Endodermal cell (in vitro differentiated cells): ENCODE data around the gene MED13L. TPM values are rescaled to one million over a fixed set of nuclear protein-coding genes. Genes with fewer than 3 reads are reported as not detected.
A peak's percentile ranks its signal among the peaks of the same experiment; 100 is the strongest.

ENCODE experiments used
- DNase-seq: peaks from one replicate; pipeline ENCODE4 v3.0.0-alpha.2; 2017
- H3K27ac ChIP-seq: 2 replicates; pipeline ENCODE4 v1.5.1; 2013; ENCODE audit warnings: mild to moderate bottlenecking, low read depth, low read length, moderate library complexity
- H3K27me3 ChIP-seq: 2 replicates; pipeline ENCODE4 v1.6.1; 2013; ENCODE audit warnings: mild to moderate bottlenecking, low read length, moderate library complexity; ENCODE audit not compliant: insufficient read depth, control insufficient read depth, poor library complexity, severe bottlenecking
- H3K36me3 ChIP-seq: 2 replicates; pipeline ENCODE4 v1.7.0; 2013; ENCODE audit warnings: mild to moderate bottlenecking, low read length, moderate library complexity; ENCODE audit not compliant: control insufficient read depth, insufficient read depth
- H3K4me1 ChIP-seq: one replicate; pipeline ENCODE4 v1.7.0; 2013; ENCODE audit warnings: low read length; ENCODE audit not compliant: control insufficient read depth, insufficient read depth
- H3K4me3 ChIP-seq: 2 replicates; pipeline ENCODE4 v1.5.1; 2013; ENCODE audit warnings: mild to moderate bottlenecking, low read length, moderate library complexity
- H3K9ac ChIP-seq: 2 replicates; pipeline ENCODE4 v1.6.1; 2013; ENCODE audit warnings: mild to moderate bottlenecking, low read length, moderate library complexity; ENCODE audit not compliant: poor library complexity, severe bottlenecking; ENCODE audit errors: extremely low read depth
- H3K9me3 ChIP-seq: 2 replicates; pipeline ENCODE4 v1.6.1; 2013; ENCODE audit warnings: mild to moderate bottlenecking, low read length, moderate library complexity; ENCODE audit not compliant: control insufficient read depth
- H3K27ac Mint-ChIP-seq: 2 replicates; pipeline ENCODE4 v1.8.0; 2020; ENCODE audit warnings: mixed read lengths
- H3K27me3 Mint-ChIP-seq: 2 replicates; pipeline ENCODE4 v1.8.0; 2021; ENCODE audit warnings: mild to moderate bottlenecking, mixed read lengths; ENCODE audit not compliant: insufficient read depth
- H3K36me3 Mint-ChIP-seq: 2 replicates; pipeline ENCODE4 v1.8.0; 2020; ENCODE audit warnings: low read depth, mixed read lengths
- H3K4me1 Mint-ChIP-seq: 2 replicates; pipeline ENCODE4 v1.8.0; 2020; ENCODE audit warnings: mixed read lengths
- H3K4me3 Mint-ChIP-seq: 2 replicates; pipeline ENCODE4 v1.8.0; 2020; ENCODE audit warnings: mild to moderate bottlenecking, moderate library complexity, mixed read lengths
- H3K9me3 Mint-ChIP-seq: 2 replicates; pipeline ENCODE4 v1.8.0; 2020; ENCODE audit warnings: mild to moderate bottlenecking, mixed read lengths
- WGBS, 2 experiments: methylation state at CpG; one replicate each; pipeline versions ENCODE4 v1.1.5 to v1.1.7; 2013; ENCODE audit warnings: missing lambda C conversion rate in 2 of 2, mixed read lengths in 1 of 2; ENCODE audit not compliant: insufficient coverage in 1 of 2, insufficient read length in 1 of 2; 5-methylcytosine and 5-hydroxymethylcytosine counted together
- total RNA-seq, 2 donors: library from RNA; stranded (reverse); fragmentation: NEBNext Ultra II Directional in 1 of 2; extraction: Animal tissue kit (Norgen Biotek cat#: 25700) in 1 of 2; gene quantifications; 2 replicates in 1 of 2; 3 replicates in 1 of 2; pipeline ENCODE4 v1.2.1, GENCODE V29; 2021
- TF ChIP-seq, protein P1 (sequence below): fragments of 200-600 bp; sonication (generic); conservative IDR thresholded peaks from 2 replicates; pipeline ENCODE4 v1.5.0; 2021; ENCODE audit warnings: antibody characterized with exemption, mild to moderate bottlenecking

MED13L gene
- total RNA-seq, 2 donors from 2014 or later: 101 to 111 TPM

DNA sequence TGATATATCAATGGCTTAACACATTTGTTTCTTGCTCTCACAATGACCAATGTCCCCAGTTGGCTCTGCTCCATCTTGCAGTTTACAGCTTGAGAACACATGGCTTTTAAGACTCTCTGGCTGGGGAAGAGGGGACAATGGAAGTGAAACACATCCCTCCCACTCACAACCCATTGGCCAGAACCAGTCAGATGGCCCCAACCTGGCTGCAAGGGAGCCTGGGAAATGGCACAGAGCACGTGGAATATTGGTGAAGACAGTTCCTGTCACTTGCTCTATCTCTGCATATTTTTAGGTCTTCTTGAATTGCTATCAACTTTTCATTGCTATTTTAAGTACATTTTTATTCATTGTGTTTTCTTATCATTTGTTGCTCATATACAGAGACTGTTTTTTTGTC is 345.4 kb downstream of the MED13L start:
- Histone ChIP-seq H3K36me3 (no peaks in the 10 kb centered on the region), H3K9ac (no peak overlapping the region), H3K27ac (no peak overlapping the region), H3K9me3 (no peaks in the 10 kb centered on the region), H3K4me1 (no peaks in the 10 kb centered on the region), H3K27me3 (no peaks in the 10 kb centered on the region), H3K4me3 (no peak overlapping the region)
- H3K27ac Mint-ChIP-seq: no peak overlapping the region
- no peaks in the 10 kb centered on the region for H3K27me3 Mint-ChIP-seq
- DNase-seq: peak; percentile 41
- H3K9me3 Mint-ChIP-seq: no peaks in the 10 kb centered on the region
- no peaks in the 10 kb centered on the region for H3K4me1 Mint-ChIP-seq
- no peaks in the 10 kb centered on the region for H3K36me3 Mint-ChIP-seq
- H3K4me3 Mint-ChIP-seq: no peak overlapping the region
- WGBS, 2 experiments: 76 to 86% methylated on average over 1 of the region's 1 CpG
- TF ChIP-seq, protein P1, sequence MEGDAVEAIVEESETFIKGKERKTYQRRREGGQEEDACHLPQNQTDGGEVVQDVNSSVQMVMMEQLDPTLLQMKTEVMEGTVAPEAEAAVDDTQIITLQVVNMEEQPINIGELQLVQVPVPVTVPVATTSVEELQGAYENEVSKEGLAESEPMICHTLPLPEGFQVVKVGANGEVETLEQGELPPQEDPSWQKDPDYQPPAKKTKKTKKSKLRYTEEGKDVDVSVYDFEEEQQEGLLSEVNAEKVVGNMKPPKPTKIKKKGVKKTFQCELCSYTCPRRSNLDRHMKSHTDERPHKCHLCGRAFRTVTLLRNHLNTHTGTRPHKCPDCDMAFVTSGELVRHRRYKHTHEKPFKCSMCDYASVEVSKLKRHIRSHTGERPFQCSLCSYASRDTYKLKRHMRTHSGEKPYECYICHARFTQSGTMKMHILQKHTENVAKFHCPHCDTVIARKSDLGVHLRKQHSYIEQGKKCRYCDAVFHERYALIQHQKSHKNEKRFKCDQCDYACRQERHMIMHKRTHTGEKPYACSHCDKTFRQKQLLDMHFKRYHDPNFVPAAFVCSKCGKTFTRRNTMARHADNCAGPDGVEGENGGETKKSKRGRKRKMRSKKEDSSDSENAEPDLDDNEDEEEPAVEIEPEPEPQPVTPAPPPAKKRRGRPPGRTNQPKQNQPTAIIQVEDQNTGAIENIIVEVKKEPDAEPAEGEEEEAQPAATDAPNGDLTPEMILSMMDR: no peak

DNA sequence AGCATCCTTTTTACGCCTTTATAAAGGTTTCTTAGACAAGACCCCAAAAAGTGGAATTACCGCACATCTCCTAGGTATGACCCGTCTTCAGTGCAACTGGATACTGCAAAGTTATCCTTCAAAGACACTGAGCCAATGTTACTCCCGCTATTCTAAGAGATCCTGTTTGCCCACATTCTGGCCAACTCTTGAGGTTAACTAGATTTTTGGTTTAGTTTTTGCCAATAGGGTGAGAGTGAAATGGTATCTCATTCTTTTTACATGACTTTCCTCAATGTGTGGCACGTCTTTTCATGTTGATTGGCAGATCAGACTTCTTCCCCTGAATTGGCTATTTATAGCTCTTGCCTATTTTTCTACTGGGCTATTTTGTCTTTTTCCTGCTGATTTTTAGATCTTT is 347.2 kb downstream of the MED13L start:
- H3K36me3 ChIP-seq: no peaks in the 10 kb centered on the region
- no peaks in the 10 kb centered on the region for H3K36me3 Mint-ChIP-seq
- peak; percentile 5 for DNase-seq
- no peak overlapping the region for H3K9ac ChIP-seq
- H3K9me3 Mint-ChIP-seq: no peaks in the 10 kb centered on the region
- H3K27ac Mint-ChIP-seq: no peak overlapping the region
- no peak overlapping the region for H3K4me3 Mint-ChIP-seq
- H3K4me1 ChIP-seq: no peaks in the 10 kb centered on the region
- no peaks in the 10 kb centered on the region for H3K27me3 Mint-ChIP-seq
- TF ChIP-seq, protein P1: no peak
- H3K27me3 ChIP-seq: no peaks in the 10 kb centered on the region
- H3K4me3 ChIP-seq: no peak overlapping the region
- H3K27ac ChIP-seq: no peak overlapping the region
- H3K9me3 ChIP-seq: no peaks in the 10 kb centered on the region
- WGBS, 2 experiments: 81 to 87% methylated on average over 5 of the region's 5 CpGs
- no peaks in the 10 kb centered on the region for H3K4me1 Mint-ChIP-seq

DNA sequence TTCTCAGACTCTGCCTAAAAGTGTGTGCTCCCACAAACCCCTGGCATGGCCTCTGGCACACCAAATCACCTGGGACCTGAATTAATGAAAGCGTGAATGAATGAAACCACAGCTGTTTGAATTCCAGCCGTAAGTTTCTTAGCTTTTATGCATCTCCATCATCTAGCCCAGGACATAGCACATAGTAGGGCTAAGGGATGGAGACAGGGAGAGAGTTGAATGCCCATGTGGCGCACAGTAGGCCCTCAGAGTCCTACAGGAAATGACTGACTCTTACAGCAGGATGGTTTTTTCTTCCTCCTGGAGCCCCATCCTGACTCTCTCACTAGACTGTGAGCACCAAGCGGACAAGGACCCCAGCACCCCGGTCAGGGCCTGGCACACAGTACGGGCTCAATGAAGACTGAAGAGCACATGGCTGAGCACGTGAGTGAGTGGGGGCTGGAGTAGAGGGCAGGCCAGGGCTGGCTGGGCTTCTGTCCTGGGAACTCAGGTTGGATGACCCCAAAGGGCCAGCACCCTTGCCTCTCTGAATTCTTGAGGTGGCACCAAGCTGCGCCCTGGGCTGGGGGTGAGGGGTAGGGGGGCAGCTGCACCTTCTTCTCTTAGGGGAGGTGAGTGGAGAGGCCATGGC is 351.3 kb downstream of the MED13L start:
- 91 to 94% methylated on average over 2 to 8 of the region's 8 CpGs for WGBS, 2 experiments
- H3K27ac Mint-ChIP-seq: no peak overlapping the region
- DNase-seq: peak; percentile 42
- Histone ChIP-seq H3K9me3 (peaks cover 13% of the 10 kb centered on the region), H3K9ac (no peak overlapping the region), H3K36me3 (no peaks in the 10 kb centered on the region), H3K4me1 (no peaks in the 10 kb centered on the region), H3K27me3 (no peaks in the 10 kb centered on the region), H3K27ac (no peak overlapping the region), H3K4me3 (no peak overlapping the region)
- TF ChIP-seq, protein P1: no peak
- H3K4me1 Mint-ChIP-seq: no peaks in the 10 kb centered on the region
- peaks cover 1% of the 10 kb centered on the region for H3K36me3 Mint-ChIP-seq
- H3K9me3 Mint-ChIP-seq: peaks cover 27% of the 10 kb centered on the region
- H3K4me3 Mint-ChIP-seq: no peak overlapping the region
- H3K27me3 Mint-ChIP-seq: peaks cover 8% of the 10 kb centered on the region
